Lung (tissue), 12 donors: ENCODE data around the gene STIP1. TPM values are rescaled to one million over a fixed set of nuclear protein-coding genes. Genes with fewer than 3 reads are reported as not detected.

Source experiments
- ATAC-seq: fragments of 200-7000 bp; cut with Tn5 transposase; one replicate; pipeline ENCODE4 v1.9.1; 2020; ENCODE audit warnings: moderate number of reproducible peaks; ENCODE audit not compliant: insufficient read depth, low FRiP score
- DNase-seq, 3 donors: peaks; one replicate each; pipeline ENCODE4 v3.0.0-alpha.2; 2013 to 2017
- H3K27ac ChIP-seq, 2 donors: one replicate each; pipeline ENCODE4 v1.5.1; 2013; ENCODE audit warnings: mild to moderate bottlenecking in 2 of 2, moderate library complexity in 2 of 2, control low read depth in 1 of 2, inconsistent platforms in 1 of 2, low read depth in 1 of 2, low read length in 1 of 2
- H3K27me3 ChIP-seq, 3 donors: one replicate each; pipeline ENCODE4 v1.5.1; 2013; ENCODE audit warnings: low read length in 2 of 3; ENCODE audit not compliant: control insufficient read depth in 3 of 3, insufficient read depth in 3 of 3
- H3K36me3 ChIP-seq, 4 donors: one replicate each; pipeline ENCODE4 v1.5.1; 2013; ENCODE audit warnings: low read length in 4 of 4, mild to moderate bottlenecking in 1 of 4, moderate library complexity in 1 of 4; ENCODE audit not compliant: control insufficient read depth in 4 of 4, insufficient read depth in 4 of 4
- H3K4me1 ChIP-seq, 5 donors: one replicate each; pipeline ENCODE4 v1.5.1; 2013; ENCODE audit warnings: low read length in 5 of 5, mild to moderate bottlenecking in 2 of 5, moderate library complexity in 1 of 5; ENCODE audit not compliant: control insufficient read depth in 5 of 5, insufficient read depth in 5 of 5
- H3K4me3 ChIP-seq: one replicate; pipeline ENCODE4 v1.5.1; 2013; ENCODE audit warnings: mild to moderate bottlenecking, control low read depth, moderate library complexity
- H3K9ac ChIP-seq, 2 donors: one replicate each; pipeline ENCODE4 v1.5.1; 2013; ENCODE audit warnings: low read length in 2 of 2, control low read depth in 1 of 2; ENCODE audit not compliant: insufficient read depth in 1 of 2
- H3K9me3 ChIP-seq, 4 donors: one replicate each; pipeline ENCODE4 v1.5.1; 2013; ENCODE audit warnings: low read length in 3 of 4, mild to moderate bottlenecking in 1 of 4, moderate library complexity in 1 of 4; ENCODE audit not compliant: control insufficient read depth in 4 of 4, insufficient read depth in 3 of 4
- CTCF ChIP-seq: IDR thresholded peaks from 2 replicates; pipeline ENCODE4 v1.5.1; 2012; ENCODE audit warnings: mild to moderate bottlenecking; ENCODE audit errors: control extremely low read depth, extremely low read depth
- WGBS, 2 donors: extraction: QIAGEN DNeasy Blood & Tissue Kit; methylation state at CpG; one replicate each; pipeline ENCODE4 v1.1.7; 2013; 5-methylcytosine and 5-hydroxymethylcytosine counted together
- polyA plus RNA-seq, 2 donors: library from polyadenylated mRNA; stranded (reverse); fragments of 200-250 nt; gene quantifications; one replicate each; pipeline ENCODE4 v1.2.1, GENCODE V29; 2013
- total RNA-seq, 2 donors: library from RNA; depleted of rRNA in 1 of 2; stranded (reverse); fragments of >200 nt in 1 of 2; gene quantifications; one replicate each; pipeline ENCODE4 v1.2.1, GENCODE V29; 2014 to 2021
- donor health status: control.
- donor health status: control.
- donor health status: Bipolar disorder and iron deficiency.
- donor health status: healthy.
- donor health status: DM: yes; HTN: yes; CAD: no.

Gene STIP1
- total and polyA plus RNA-seq, 4 donors: 75.9 to 122 (median 94.8) TPM

- peaks cover 0 to 22% (median 0%) of the 10 kb centered on the region in 5 donors for H3K4me1 ChIP-seq
- WGBS, 2 donors: 89 to 96% methylated on average over 24 of the region's 24 CpGs
- H3K36me3 ChIP-seq: peaks cover 0 to 26% (median 2%) of the 10 kb centered on the region in 4 donors
- ATAC-seq: no peak
- no peak for DNase-seq
- no peak overlapping the region for H3K9ac ChIP-seq
- H3K27me3 ChIP-seq: no peaks in the 10 kb centered on the region
- no peak overlapping the region for H3K27ac ChIP-seq
- H3K4me3 ChIP-seq: peak overlapping the region; percentile 6
- no peak for TF ChIP-seq CTCF
- peaks cover 0 to 2% (median 0%) of the 10 kb centered on the region in 4 donors for H3K9me3 ChIP-seq
Observed at GRCh38 chr11:64210301-64211020, 24.5 kb downstream of the STIP1 start.

- Histone ChIP-seq H3K4me1 (peaks cover 0 to 22% (median 0%) of the 10 kb centered on the region in 5 donors), H3K9me3 (peaks cover 0 to 2% (median 0%) of the 10 kb centered on the region in 4 donors), H3K9ac (no peak overlapping the region), H3K27me3 (no peaks in the 10 kb centered on the region), H3K36me3 (peaks cover 0 to 25% (median 2%) of the 10 kb centered on the region in 4 donors), H3K27ac (no peak overlapping the region), H3K4me3 (no peak overlapping the region)
- 90 to 93% methylated on average over 30 of the region's 30 CpGs for WGBS, 2 donors
- TF ChIP-seq CTCF: no peak
- no peak for DNase-seq
- ATAC-seq: no peak
Observed at GRCh38 chr11:64211181-64211872, 25.4 kb downstream of the STIP1 start.

- peaks cover 0 to 3% (median 0%) of the 10 kb centered on the region in 5 donors for H3K4me1 ChIP-seq
- WGBS, 2 donors: 84 to 89% methylated on average over 6 of the region's 6 CpGs
- TF ChIP-seq CTCF: no peak
- no peak overlapping the region for H3K27ac ChIP-seq
- H3K4me3 ChIP-seq: no peak overlapping the region
- no peak overlapping the region for H3K9ac ChIP-seq
- DNase-seq: no peak
- no peaks in the 10 kb centered on the region for H3K27me3 ChIP-seq
- no peak for ATAC-seq
- H3K9me3 ChIP-seq: no peaks in the 10 kb centered on the region
- H3K36me3 ChIP-seq: peaks cover 0 to 36% (median 0%) of the 10 kb centered on the region in 4 donors
Observed at GRCh38 chr11:64216879-64217278, 30.9 kb downstream of the STIP1 start.
